ENCODE measurements around the gene LMO2.

Gene LMO2

DNA sequence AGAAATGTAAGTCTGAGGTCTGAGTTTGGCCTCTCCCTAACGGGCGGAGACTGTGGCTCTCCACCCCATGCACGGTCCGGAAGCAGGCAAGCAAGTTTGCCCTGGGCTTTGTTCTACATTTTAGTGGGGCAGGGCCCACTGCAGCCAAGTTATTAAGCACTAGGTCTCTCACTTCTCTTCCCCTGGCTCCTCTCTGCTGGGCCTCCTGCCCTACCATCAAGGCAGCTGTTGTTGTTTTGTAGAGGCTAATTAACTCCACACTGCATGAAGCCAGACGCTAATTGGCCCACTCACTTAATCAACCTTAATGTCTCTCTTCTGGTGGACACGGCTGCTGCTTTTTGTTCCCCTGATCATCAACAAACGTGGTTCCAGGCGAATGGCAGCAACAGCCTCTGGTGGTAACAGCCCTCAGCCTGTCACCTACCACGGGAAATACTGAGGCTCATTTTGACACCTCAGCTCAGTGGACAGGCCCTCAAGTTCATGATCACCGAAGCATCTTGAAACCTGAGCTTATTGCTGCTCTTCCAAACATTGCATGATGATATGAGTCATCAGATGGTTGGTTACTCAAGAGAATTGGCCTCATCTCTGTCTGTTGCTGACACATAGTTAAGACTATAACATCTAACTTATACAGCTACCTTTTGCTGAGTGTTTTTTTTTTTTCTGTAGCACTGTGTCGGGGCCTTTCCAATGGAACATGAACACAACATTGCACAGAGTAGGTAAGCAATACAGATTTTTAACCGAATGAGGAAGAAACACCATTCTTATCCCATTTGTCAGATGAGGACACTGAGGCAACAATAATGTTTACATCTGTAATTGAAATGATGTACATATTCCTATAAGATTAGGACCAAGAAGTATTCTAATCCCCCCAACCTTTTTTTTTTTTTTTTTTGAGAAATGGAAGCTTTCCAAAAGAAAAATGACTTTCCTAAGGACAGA, 20.8 kb upstream of the LMO2 start:
- DNase-seq: no peak

DNA sequence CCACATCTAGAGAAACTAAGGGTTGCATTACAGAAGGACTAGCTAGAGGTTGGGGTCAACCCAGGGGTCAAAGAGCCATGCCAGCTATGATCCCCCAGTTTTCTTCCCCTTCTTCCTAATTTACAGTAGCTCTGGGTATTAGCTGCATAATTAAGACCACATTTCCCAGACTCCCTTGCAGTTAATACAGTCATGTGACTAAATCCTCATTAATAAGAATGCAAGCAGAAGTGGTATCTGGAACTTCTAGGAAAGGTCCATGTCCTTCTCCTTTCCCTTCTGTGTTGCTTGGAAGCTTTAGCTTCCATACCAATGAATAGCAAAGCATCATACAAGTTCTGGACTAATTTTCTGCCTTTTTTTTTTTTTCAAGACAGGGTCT, 19.1 kb upstream of the LMO2 start:
- DNase-seq: no peak

DNA sequence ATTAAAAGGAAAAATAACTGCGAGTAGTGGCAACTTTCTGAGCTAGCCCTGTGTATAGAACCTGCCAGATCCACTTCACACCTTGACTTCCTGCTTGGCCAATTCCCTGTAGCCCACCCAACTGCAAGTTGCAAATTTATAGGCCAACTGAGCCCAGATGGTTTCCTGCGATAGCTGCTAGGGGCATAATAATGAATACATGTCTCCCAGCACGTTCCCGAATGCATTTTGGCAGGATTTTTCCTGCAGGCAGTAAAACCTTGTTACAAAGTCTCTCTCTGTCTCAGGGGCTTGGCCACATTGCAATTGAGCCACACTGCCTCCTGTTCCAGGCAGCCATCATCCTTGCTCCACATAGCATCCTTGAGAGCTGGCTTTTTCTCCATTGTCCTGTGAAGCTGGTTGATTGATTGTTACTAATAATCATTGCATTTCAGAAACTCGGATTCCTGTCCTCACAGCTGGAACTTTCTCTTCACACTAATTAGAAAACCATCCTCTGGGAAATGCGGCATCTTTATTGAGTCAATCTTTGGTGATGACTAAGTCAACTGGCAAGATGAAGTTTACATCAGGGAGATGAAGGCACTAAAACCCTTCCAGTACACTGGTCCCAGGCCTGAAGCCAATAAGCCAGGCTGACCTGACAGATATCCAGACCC, 18.6 kb upstream of the LMO2 start:
- no peak for DNase-seq

DNA sequence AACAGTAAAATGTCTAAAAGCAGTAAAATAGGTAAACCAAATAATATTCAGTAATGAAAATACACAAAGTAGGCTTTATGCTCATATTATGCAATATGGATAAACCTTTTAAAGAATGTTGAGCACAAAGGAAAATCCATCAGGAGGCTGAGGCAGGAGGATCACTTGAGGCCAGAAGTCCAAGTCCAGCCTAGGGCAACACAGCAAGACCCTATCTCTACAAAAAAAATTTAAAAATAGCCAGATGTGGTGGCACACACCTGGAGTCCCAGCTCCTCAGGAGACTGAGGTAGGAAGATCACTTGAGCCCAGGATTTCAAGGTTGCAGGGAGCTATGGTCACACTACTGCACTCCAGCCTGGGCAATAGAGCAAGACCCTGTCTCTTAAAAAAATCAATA, 17.7 kb upstream of the LMO2 start:
- no peak for DNase-seq

DNA sequence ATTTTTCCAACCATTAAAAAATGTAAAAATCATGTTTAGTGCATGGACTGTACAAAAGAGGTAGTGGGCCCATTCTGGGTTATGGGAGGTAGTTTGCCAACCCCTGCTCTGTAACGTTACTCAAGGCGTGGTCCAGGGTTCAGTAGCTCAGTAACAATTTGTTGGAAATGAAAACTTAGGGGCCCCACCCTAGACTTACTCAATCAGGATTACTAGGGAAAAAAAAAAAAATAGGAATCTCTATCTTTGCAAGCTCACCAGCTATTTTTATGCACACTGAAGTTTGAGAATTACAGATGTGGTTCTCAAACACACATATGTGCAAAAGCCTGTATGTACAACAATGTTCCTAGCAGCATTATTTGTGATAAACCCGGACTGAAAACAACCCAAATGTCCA, 17.3 kb upstream of the LMO2 start:
- DNase-seq: no peak

DNA sequence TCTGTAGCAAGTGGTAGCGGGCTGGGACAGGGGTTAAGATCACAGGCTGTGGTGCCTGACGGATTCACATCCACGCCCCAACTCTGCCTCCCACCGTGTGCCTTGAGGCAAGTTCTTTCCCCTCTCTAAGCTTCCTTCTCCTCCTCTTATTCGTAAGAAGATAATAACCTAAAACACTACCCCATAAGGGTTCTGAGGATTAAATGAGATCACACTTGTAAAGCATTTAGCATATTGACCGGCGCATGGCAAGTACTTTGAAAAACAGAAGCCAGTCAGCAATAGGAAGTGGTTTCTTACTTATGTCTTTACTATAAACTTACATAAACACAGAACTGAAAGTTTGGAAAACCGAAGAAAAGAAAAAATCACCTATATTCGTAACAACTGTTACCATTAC, 15.5 kb upstream of the LMO2 start:
- DNase-seq: no peak

DNA sequence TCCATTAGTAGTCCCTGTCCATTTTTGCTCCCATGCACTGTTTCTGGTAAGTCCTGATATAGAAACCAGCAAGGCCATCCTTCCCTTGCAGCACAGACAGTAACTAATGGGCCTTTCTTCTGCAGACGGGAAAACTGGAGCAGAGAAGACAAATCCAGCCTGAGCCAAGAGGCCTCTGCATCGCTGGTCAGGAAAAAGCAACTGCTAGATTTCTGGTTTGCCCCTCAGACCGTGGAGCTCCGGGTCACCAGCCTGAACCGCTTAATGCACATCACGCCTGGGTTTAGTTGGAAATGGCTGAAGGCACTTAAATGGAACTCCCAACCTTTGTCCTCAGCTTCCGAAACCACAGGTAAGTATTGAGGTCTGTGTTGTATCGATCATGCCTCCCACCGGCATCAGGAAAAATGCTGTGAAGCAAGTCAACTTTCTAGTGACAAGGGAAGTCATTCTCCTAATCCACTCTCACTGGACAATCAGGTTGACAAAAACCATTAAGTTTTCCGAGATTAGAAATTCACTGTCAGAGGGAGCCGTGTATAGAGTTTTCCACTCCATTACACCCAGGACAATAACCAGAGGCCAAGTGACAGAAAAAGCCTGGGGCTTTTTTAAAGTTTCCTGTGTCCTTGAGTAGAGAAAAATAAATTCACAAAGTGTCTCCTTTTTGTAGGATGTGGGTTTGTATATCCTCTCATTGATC, 14.8 kb upstream of the LMO2 start:
- DNase-seq: no peak

DNA sequence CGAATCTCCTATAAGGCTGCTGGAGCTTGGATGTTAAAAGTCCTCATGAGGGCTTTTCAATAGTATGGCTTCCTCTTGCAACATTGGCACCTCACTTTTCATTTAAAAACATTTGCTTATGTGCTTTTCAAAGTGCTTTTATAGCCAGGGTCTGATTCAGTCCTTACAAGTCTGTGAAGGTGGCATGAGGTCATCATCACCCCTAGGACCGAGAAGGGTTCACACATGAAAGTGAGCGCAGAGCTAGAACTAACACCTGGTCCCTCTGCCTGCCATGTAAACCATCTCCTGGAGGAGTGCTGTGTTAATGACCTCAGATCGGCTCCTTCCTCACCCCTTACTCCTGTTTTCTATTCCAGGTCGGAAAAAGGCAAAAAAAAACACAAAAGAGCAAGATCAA, 12.2 kb upstream of the LMO2 start:
- DNase-seq: no peak

DNA sequence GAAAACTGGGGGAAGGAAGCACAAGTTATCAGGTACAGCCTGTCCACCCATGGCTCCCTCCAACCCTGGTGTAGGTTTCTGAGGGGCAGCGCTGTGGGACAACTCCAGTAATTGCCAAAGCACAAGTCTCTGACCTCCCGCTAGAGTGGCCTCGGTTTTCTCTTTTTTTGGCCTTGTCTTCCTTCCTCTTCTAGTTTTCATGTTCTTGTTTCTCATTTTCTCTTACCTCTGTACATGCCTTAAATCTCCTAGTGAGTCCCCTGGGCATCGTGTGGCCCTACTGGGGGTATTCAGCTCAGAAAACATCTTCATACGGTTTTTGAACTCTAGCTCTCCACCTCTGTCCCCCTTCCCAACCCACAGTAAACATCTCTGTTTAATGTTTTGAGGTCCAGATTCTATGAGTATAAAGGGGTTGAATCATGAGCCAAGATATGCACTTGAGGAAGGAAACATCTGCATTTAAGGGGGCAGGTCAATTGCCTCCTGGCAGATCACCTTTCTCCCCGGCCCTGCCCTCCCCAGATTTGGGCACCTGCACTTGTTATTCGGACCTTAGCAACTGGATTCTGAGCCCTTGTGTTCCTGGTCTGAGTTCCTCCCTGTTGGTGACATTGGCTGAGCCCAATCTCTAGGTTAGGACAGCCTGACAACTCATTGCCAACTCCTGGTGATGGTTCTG, 8.4 kb upstream of the LMO2 start:
- DNase-seq: no peak

DNA sequence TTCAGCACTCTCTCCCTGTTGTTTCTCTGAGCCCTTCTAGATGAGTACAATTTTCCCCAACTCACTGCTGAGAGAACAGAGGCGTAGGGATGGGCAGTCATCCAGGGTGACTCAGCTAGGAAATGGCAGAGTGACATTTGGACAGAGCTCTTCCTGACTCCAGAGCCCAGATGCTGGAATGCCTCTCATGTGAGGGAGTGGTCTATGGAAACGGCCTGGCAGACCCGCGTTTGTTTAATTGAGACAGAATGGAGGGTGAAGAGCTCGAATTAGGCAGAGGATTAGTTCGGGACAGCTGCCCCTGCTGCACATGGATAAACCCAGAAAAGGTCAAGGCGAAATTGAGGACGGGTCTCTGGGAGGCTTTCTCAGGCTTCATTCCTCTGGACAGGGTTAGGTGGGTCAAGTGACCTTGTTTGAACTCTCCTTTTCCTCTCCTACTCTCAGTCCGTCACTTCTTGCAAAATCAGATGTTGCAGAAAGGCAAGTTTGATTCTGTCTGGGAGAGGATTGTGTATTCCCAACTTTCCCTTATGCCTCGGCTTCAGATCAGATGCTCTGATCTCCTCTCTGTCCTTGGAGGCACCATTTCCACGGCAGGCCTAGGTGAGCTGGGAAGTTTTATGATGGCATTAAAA, 7.6 kb upstream of the LMO2 start:
- DNase-seq: no peak

DNA sequence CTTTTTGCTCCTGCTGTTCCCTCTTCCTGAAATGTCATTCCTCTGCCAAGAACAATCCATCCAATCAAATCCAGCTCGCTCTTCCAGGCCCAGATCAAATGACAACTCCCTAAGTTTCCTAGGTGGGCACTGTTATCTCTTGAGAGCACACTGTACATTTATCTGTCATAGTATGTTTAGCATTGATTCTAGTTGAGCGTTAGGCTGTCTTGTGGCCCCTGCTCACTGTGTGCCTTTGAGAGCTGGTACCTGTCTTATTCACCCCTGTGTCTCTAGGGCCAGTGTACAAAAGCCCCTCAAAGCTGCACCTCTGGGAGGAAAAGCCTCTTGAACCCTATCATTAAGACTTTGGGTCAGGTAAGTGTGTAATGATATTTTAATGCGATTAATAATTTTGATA, 7.1 kb upstream of the LMO2 start:
- DNase-seq: no peak

DNA sequence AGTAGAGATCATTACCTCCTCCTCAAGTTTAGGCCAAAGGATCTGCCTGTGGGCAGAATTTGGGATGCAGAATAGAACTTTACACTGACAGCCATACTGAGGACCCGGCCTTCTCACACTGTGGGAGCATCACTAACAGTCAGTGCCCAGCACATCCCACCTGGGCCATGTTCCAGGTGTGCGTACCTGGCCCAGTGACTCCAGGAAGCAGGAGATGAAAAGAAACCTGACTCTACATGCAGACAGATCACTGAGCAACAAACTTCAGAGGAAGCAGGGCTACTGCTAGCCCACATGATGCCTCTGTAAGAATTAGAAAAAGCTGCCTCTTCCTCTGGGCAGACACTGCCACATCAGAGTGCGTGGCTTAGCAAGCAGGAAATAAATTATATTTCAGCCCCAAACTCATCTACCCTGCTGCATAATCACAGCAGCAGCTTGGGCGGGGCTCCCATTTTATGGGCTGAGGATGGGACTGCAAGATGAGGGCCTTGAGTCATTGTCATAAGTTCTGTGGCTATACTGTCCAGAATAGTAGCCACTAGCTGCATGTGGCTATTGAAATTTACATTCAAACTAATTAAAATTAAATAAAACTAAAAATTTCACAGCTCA, 6.0 kb upstream of the LMO2 start:
- no peak for DNase-seq

DNA sequence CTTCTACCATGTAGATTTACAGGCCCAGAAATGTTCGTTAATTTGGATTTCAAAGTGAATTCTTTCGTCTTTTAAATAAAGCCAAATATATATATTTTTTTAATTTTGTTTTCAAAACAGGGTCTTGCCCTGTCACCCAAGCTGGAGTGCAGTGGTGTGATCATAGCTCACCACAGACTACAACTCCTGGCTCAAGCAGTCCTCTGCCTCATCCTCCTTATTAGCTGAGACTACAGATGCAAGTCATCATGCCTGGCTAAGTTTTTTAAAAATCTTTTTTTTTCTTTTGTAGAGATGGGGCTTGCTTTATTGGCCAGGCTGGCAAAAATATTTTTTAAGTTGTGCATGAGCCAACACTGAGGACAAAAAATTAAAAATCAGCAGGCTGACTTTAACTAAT, 5.0 kb upstream of the LMO2 start:
- DNase-seq: no peak

DNA sequence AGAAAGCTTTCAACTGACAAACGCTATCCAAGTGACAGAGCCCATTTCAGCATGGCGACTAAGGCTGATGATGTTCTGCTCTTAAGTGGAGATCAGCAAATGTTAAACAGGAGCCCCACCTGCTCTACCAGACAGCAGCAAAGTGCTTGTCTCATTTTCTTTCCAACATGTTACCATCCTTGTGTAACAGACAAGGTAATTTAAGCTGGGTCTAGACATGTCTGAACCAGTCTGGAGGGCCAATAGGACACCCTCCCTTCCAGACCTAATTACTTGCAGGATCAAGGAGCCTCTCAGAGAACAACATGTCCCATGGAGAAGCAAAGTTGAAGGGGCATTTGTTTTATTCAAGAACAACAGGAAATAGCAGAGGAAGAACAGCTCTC, 3.9 kb upstream of the LMO2 start:
- DNase-seq: no peak

DNA sequence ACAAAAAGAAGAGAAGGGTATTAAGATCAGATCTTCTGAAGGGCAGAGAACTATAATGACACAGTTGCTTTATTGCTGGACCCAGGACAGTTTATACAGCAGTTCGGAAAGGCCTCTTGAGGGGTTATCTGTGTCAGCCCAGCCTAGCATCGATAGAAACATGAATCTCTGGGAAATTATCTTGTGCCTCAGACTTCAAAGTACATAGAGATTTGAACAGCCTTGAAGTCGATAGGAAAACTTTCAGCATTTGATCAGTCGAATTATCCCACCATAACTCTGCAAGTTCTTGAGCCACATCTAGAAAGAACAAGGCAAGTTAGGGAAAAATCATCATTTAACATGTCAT, 2.5 kb upstream of the LMO2 start:
- DNase-seq: no peak

DNA sequence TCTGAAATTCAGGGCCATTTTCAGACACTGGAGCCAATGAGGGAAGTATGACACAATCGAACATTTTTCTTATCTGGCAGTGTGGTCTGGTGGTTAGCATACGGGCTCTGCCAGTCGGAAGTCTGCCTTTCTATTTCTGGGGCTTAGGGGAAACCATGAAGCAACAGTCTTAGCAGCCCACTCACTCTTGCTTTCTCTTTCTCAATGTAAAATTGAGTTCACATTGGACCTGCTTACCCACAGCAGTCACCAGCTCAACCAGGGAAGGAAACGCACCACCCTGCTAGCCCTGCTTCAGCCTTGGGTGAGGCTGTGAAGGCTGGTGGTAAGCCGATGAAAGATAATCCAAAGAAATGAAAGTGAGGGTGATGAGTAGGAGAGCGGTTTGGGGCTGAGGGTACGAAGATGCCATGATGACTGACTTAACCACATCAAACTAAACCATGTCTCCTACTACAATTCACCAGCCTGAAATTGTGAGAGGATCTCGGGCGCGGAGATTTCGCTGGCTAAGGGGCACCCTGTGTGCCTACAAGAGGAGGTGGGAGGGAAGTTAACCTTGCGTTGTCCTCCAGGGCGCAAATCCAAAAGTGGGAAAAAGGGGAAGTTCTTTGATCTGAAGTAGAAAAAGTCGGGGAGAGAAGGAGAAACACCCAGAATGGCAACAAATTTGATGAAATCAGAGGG, 2.0 kb upstream of the LMO2 start:
- peak; percentile 49 for DNase-seq

DNA sequence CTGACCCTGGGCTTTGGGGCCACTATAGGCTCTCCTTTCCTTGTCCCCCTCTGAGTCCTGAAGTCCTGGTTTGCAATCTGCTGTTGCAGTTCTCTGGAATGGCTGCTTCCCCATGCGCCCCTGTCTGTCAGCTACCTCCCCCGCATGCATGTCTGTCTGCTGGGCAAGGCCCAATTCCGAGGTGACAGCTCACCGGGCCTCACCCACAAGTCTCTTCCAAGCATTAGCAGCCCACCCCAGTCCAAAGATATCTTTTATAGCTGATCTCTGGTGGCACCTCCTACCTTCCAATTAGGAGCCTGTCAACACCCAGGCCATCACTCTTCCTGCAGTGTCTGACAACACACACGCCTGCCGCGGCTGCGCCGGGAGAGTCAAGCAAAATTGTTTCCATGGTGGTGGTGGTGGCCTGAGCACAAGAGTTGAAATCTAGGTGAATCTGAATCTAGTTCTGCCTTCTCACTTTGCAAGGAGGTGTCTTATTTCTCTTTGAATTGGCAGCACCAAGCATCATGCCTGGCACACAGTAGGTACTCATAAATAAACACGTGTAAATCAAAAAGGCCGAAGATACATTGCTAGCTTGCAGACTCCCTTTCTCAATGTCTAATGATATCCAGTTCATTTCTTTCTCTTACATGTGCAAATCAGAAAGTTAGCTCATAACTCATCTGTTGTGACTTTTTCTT, 1.2 kb upstream of the LMO2 start:
- no peak for DNase-seq

DNA sequence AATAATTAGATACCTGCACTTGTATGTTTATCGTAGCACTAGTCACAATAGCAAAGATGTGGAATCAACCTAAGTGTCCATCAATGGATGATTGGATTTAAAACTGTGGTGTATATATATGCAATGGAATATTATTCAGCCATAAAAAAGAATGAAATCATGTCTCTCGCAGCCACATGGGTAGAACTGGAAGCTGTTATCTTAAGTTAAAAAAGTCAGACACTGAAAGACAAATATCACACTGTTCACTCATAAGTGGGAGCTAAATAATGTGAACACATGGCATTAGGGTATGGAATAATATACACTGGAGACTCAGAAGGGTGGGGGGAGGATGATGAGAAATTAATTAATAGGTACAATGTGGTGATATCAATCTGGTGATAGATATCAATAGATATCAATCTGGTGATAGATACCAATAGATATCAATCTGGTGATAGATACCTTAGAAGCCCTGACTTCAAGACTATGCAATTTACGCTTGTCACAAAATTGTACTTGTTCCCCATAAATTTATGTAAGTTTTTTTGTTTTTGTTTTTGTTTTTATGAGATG, 2.0 kb downstream of the LMO2 start:
- DNase-seq: no peak

DNA sequence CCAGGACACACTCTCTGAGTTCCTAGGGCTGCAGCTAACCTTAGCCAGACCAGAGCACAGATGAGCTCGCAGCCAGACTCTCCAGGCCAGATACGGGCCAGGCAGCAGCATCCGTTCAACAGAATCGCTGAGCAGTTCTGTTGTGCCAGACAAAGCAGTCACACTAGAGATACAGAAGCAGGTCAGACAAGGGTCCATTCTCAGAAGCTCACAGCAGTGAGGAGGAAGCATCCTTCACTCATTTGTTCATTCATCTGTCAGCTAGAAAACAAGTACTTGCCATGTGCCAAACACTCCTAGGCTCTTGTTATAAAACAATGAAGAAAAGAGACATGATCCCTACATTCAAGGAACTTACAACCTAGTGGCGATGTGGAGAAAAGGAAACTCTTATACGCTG, 2.6 kb downstream of the LMO2 start:
- DNase-seq: no peak

DNA sequence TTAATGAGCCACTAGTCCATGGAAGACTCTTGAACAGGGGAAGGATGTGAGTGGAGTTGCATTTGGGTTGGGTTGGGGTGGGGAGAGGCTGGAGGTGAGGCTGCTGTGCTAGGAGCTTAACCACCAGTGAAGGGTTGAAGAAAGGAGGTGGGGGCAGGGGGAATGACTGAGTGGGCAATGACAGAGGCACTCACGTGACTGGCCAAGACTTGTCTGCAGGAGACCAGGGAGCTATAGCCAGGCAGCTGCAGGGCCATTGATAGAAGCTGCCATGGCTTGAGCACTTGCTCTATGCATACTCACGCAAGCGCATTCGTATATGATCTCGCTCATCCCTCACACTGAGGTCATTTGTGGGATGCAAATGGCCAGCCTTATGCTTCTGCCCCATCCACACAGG, 4.0 kb downstream of the LMO2 start:
- no peak for DNase-seq

All from CD4-positive, alpha-beta T cell treated with Interleukin-21 for 1 hour (primary cell).